HG03469 (cell line): ENCODE results near the gene UBE4B.
"Not testable (repeated sequence)": the region's sequence is repeated elsewhere in the genome, so short reads cannot be mapped to it uniquely, and the experiment has no call there.

Experiments used
- ATAC-seq: cut with Tn5 transposase; IDR thresholded peaks from one replicate; pipeline ENCODE4 v1.9.1; 2021; ENCODE audit warnings: mild to moderate bottlenecking, moderate library complexity, moderate number of reproducible peaks; ENCODE audit not compliant: unreplicated experiment

UBE4B gene

DNA sequence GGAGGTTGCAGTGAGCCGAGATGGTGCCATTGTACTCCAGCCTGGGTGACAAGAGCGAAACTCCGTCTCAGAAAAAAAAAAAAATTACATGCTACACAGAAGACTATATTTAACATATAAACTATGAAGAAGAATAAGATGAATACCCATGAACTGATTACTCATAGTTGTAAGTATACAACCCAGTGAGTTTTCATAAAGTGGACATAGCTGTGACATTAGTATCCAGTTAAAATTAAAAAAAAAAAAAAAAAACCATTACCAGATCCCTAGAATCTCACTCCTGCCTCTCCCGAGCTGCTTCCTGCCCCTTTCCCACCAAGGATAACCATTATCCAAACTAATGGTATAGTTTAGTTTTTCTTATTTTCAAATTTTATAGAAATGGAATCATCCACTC lies 37.4 kb downstream of the UBE4B start:
- no peak for ATAC-seq

DNA sequence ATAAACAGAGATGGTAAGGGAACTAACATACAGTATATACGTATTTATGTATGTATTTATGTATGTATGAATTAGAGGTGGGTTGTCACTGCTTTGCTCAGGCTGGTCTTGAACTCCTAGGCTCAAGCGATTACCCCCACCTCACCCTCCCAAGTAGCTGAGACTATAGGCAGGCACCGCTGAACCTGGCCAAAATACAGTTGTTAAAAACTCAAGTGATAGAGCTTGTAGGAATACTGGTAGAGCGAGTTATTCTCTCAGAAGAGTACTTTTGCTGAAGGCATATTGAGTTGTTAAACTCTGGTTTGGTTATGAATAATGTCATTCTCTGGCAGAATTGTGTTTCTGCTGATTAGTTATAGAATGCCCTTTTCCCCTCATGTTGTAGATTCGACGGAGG lies 38.9 kb downstream of the UBE4B start:
- ATAC-seq: no peak

DNA sequence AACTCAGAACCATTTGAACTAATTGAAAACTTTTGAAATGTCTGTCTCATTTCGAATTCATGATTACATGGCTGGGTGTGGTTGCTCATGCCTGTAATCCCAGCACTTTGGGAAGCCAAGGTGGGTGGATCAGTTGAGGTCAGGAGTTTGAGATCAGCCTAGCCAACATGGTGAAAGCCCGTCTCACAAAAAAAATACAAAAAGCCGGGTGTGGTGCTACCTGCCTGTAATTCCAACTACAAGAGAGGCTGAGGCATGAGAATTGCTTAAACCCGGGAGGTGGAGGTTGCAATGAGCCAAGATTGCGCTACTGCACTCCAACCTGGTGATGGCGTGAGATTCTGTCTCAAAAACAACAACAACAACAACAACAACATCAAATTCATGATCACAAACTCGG lies 40.6 kb downstream of the UBE4B start:
- not testable (repeated sequence) for ATAC-seq

DNA sequence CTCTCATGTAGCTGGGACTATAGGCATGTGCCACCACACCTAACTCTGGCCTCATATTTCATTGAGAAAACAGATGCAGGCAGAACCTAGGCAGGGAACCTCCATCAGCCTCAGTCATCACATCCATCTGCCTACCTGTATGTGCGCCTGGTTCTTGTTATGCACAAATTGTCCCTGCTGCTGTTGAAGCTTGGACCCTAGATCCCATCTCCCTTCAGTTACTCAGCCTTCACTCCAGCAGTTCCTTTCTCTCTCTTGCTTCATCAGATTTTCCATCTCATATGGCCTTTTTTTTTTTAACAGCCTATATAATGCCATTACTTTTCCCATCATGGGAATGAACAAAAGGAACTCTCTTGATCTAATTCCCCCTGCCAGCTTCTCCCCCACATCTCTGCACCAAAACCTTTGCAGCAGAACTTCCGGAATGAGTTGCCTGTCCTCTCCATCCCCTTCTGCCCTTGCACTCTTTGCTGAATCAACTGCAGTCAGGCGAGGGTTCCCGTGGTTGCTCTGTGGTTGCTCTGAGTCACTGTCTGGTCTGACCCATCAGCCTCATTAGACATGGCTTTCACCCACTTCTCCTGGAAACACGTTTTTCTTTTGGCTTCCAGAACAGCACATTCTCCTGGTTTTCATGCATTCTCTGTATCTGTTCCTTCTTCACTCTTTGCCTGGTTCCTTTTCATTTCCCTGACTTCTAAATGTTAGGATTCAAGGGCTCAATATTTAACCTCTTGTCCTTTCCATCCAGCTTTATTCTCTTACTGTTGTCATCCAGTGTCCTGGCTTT lies 41.5 kb downstream of the UBE4B start:
- ATAC-seq: no peak

DNA sequence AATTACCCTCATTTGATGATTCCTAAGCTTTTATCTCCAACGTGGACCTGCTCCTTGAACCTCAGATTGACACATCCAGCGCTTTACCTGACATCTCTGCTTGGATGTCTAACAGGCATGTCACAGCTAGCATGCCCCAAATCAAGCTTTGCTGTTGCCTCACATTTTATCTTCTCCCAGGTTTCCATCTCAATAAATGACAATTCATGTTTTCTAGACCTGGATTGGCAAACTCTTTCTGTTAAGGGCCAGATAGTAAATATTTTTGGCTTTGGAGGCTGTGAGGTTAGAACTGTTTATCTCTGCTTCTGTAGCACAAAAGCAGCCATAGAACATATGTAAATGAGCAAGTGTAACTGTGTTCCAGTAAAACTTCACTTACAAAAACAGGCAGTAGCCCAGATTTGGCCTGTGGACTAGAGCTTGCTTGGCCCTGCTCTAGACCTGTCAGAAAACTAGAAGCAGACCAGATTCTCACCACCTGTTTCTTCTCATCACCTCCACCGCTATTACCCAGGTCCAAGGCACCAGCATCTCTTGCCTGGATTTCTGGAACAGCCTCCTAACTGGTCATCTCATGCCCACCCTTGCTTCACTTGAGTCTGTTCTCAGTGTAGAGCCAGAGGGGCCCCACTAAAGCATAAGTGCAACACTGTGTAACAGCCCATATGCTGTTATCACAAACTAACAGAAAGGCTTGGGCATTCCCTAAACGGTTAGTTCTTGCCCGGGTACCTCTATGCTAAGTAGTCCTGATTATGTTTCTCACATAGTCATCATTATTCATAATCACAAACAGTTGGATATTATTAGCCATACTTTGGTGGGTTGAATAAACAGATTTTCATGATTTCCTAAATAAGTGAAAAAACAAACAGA lies 42.3 kb downstream of the UBE4B start:
- ATAC-seq: no peak

DNA sequence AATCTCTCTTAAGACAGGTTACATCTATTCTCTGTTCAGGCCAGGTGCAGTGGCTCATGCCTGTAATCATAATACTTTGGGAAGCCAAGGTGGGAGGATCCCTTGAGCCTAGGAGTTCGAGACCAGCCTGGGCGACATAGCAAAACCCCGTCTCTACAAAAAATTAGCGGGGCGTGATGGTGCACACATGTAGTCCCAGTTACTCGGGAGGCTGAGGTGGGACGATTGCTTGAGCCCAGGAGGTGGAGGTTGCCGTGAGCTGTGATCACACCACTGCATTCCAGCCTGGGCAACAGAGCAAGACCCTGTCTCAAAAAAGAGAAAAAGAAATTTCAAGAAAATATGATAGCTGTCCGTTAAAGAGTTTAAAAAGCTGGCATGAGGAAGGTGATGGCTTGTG lies 43.0 kb downstream of the UBE4B start:
- no peak for ATAC-seq

DNA sequence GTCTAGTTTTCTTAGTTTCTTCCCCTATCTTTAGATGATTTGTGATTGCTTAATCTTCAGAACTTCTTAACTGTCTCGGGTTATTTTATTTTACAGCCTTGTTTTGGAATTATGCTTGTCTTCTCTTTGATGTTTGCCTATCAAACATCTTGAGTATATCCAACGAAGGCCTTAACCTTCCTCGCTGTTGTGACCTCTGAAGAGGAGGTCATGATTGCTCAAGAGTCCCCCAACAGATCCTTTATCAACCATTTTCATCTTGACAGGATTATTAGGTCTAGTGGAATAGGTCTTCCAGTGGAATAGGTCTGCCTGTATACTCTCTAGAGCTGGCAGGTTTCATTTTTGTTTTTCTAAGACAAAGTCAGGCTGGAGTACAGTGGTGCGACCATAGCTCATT lies 45.7 kb downstream of the UBE4B start:
- ATAC-seq: no peak

DNA sequence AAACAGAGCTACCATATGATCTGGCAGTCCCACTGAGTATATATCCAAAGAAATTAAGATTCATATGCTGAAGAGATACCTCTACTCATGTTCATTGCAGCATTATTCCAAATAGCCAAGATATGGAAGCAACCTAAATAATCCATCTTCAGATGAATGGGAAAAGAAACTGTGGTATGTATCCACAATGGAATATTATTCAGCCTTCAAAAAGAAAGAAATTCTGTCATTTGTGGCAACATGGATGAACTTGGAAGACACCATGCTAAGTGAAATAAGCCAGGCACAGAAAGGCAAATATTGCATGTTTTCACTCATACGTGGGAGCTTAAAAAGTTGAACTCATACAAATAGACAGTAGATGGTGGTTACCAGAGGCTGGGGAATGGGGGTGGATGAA lies 47.8 kb downstream of the UBE4B start:
- no peak for ATAC-seq

DNA sequence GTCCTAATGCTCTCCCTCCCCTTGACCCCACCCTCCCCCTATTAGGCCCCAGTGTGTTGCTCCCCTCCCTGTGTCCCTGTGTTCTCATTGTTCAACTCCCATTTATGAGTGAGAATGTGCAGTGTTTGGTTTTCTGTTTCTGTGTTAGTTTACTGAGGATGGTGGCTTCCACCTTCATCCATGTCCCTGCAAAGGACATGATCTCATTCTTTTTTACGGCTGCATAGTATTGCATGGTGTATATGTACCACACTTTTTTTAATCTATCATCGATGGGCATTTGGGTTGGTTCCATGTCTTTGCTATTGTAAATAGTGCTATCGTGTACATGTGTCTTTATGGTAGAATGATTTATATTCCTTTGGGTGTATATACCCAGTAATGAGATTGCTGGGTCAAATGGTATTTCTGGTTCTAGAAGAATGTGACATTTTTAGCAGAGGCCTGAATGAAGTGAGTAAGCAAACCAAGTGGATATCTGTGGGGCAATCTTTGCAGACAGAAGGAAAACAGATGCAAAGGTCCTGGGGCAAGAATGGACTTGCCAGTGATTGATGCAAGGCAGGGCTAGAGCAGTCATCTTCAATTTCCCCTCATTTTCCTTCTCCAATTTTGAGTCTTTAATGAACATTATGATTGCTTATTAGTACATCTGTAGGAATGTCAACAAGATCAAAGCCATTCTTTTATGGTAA lies 50.2 kb downstream of the UBE4B start:
- no peak for ATAC-seq

DNA sequence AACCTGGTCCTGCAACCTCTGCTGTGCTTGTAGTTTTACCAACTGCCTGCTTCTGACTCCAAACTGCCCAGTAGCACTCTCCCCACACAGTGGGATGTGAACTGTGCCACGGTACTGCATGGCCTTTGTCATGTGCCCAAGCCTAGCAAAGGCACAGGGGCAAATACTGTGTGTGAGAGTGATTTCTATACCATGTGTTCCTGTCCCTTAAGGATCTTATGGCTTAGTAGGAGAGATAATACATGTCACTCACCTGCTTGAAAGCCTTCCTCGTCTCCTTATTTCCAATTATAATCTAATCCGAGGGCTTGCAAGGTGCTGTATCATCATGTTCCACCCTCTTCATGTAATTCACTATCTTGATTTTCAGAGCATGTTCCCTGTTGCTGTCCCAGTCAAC lies 51.3 kb downstream of the UBE4B start:
- ATAC-seq: no peak

DNA sequence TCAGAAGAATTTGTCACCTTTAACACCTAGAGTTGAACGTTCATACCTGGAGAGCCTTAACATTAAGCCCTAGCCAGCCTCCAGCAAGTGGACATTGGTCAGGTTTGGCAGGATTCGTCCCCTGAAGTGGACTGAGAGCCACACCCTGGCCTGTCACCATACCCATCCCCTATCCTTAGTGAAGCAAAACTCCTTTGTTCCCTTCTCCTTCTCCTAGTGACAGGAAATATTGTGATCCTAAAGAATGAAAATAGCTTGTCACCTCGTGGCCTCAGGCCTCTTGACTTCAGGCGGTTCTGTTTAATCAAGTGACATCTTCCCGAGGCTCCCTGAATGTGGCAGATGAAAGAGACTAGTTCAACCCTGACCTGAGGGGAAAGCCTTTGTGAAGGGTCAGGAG lies 52.3 kb downstream of the UBE4B start:
- no peak for ATAC-seq

DNA sequence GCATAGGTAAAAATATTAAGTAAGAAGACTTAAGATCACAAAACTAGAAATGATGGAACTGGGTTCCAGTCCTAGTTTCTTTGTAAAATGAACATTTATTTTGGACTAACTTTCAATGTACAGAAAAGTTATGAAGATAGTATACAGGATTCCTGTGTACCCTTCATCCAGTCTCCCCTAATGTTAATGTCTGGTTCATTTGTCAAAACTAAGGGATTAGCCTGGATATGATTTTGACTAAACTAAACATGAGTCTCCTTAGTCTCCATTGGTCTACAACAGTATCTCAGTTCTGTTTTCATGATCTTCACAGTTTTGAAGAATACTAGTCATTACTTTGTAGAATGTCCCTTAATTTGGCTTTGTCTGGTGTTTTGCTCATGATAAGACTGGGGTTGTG lies 54.5 kb downstream of the UBE4B start:
- ATAC-seq: no peak

DNA sequence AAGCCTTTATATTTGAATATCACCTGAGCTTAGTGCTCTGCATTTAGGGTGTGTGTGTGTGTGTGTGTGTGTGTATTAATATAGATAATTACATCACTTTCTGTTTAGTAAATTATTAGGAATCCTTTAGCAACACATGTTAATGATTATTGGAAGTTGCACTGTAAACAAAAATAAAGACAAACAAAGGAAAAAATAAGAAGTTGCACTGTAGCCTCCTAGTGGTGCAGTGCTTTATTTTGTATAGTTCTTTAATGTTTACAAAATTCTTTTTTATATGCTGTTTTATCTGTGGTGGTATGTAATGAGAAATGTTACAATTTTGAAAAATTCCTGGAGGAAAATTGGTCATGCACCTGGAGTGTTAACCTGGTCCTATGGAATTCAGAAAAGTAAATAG lies 69.2 kb downstream of the UBE4B start:
- no peak for ATAC-seq

DNA sequence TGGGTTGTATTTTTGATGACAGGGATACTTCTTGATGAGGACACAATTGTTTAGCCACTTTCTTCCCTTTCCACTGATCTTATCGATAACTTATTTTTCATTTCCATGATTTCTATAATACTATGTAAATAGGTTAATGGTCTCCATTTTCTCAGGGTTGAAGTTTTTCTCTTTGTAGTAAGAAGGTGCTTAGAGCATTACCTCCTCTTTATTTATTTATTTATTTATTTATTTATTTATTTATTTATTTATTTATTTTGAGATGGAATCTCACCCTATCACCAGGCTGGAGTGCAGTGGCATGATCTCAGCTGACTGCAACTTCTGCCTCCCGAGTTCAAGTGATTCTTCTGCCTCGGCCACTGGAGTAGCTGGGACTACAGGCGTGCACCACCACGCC lies 70.4 kb downstream of the UBE4B start:
- ATAC-seq: no peak

DNA sequence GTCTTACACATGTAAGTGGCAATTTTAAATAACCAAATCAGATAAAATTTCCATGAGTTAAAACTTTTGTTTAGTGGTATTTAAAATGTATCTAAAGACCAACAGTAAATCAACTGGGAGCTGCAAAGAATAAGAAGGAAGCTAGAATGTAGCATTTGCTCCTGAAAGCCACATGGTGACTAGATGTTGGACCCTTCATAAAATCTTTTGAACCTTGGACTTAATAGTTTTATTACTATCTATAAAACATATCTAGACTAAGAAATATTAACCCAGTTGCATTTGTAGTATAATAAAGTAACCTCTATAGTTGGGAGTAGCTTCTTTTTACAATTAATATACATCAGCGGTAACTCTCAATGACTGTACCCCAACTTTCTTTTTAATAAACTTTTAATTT lies 72.1 kb downstream of the UBE4B start:
- ATAC-seq: no peak

DNA sequence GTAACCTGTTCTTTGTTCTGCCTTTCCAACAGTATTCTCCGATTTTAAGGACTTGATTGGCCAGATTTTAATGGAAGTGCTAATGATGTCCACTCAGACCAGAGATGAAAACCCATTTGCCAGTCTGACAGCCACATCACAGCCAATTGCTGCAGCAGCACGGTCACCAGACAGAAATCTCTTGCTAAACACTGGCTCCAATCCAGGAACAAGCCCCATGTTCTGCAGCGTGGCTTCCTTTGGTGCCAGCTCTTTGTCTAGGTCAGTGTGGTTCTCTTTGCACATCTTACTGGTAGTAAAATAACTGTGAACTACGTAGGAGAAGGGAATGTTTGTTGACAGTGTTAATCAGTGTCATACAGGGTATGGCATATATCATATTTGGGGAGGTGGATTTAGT lies 72.7 kb downstream of the UBE4B start:
- no peak for ATAC-seq

DNA sequence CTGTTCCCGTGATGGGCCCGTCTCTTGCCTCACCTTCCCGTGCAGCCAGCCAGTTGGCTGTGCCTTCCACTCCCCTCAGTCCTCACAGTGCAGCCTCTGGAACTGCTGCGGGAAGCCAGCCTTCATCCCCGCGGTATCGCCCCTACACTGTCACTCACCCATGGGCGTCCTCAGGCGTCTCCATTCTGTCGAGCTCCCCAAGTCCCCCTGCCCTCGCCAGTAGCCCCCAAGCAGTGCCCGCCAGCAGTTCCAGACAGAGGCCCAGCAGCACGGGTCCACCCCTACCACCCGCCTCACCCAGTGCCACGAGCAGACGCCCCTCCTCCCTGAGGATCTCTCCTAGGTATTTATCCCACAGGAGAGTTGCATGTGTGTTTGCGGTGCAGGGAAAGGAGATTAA lies 73.5 kb downstream of the UBE4B start:
- ATAC-seq: no peak

DNA sequence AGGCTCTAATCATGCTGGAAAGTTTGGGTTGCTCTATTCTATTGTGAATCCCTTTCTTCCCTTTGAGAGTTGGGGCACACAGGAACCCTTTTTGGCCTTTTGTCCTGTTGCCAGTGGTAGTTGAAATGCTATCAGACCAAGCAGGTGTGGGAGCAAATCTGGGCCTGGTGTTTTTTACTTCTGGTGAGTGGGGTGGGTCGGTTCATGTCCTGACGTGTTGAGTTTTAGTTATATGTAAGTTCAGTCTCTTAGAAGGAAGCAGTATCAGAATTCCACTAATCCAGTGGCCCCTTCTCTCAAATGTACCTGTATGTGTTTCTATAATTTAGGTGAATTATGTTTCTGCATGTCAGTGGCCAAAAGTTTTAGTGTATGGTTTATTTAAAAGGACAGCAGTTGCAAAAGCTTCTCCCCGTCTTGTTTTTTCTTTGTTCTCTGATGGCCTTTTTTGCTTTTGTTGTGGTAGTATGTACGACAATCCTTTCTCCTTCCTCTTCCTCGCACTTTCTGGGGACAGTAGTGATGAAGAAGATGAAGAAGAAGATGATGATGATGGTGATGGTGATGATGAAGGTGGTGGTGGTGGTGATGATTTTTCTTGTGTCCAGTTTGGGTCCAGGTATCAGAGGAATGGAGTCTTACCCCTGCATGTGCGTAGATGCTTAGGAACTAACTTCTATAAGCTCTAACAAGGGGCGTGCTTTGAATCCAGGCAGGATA lies 74.2 kb downstream of the UBE4B start:
- ATAC-seq: no peak

DNA sequence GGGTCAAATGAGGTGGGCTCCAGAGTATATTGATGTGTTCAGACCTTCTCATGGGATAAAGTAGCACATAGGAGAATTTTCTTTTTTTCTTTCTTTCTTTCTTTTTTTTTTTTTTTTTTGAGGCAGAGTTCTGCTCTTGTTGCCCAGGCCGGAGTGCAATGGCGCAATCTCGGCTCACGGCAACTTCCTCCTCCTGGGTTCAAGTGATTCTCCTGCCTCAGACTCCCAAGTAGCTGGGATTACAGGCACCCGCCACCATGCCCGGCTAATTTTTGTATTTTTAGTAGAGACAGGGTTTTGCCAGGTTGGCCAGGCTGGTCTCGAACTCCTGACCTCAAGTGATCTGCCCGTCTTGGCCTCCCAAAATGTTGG lies 74.7 kb downstream of the UBE4B start:
- not testable (repeated sequence) for ATAC-seq

DNA sequence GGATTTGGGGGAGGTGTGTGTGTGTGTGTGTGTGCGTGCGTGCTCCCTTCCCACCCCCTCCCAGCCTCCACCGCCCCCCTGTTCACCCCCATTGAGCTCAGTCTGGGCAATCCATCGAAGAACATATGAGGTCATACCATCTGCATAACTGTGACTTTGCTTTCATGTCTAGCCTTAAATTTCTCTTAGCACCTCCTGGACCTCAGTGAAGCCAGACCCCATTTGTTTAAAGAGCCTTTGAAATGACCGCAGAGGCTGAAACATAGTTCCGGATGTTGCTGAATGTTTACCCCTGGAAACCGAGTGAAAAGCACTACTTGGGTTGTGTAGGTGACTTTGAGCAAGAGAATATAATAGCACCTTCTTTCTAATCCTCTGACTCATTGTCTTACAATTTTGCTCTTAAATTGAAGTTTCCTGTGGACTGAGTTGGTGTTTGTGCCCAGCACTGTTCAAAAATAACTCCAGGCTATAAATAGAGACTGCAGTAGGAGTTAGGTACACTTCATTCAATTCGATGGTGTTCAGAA lies 75.4 kb downstream of the UBE4B start:
- ATAC-seq: no peak
